Measurements from ENCODE around the gene FAAH2.
"Not testable (repeated sequence)": the region's sequence is repeated elsewhere in the genome, so short reads cannot be mapped to it uniquely, and the experiment has no call there.

The FAAH2 gene

GRCh38 chrX:57380026-57380796 is 93.7 kb downstream of the FAAH2 start:
- DNase-seq (ENCODE audit: low spot score): no peak

GRCh38 chrX:57394162-57394561 is 107.7 kb downstream of the FAAH2 start:
- not testable (repeated sequence) for DNase-seq (ENCODE audit: low spot score)

- not testable (repeated sequence) for DNase-seq (ENCODE audit: low spot score)
These were observed 116.7 kb downstream of the FAAH2 start for GRCh38 chrX:57403191-57403590.

DNA sequence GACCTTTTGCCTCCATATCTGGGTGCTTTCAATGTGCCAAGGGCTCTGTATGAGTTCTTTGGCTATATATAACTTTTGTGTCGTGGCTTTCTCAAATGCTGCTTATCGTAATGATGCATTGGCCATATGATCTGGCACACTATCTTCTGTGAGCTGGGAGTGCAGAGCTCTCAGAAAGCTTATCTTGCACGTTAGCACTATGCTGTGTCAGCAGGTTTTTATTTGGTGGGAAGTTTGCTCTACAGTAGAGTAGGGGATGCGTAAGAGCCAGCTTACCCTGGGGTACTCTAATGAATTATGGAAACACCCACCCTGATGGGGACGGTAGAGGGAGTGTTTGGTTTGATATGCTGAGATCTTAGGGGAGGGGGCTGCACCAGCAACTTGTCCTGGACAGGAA is 119.6 kb downstream of the FAAH2 start:
- no peak for DNase-seq (ENCODE audit: low spot score)

- DNase-seq (ENCODE audit: low spot score): no peak
These were observed 131.3 kb downstream of the FAAH2 start for GRCh38 chrX:57417827-57418226.

DNA sequence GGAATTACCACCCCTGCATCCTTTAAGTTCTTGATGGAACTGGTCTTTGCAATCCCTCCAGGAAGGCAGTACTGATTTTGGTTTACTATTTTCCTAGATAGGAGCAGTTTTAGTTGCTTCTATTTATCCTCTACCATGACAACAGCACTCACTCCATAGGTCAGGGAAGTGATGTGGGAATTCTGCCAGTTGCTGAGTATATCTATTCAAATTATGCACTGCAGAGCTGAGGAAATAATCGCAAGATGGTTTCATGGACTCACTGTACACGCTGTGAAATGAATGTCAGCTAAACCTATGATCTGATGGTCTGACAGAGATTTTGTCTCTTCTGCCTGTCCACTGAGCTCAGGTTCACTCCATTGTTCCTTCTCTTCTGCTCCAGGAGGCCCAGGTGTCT is 135.8 kb downstream of the FAAH2 start:
- no peak for DNase-seq (ENCODE audit: low spot score)

DNA sequence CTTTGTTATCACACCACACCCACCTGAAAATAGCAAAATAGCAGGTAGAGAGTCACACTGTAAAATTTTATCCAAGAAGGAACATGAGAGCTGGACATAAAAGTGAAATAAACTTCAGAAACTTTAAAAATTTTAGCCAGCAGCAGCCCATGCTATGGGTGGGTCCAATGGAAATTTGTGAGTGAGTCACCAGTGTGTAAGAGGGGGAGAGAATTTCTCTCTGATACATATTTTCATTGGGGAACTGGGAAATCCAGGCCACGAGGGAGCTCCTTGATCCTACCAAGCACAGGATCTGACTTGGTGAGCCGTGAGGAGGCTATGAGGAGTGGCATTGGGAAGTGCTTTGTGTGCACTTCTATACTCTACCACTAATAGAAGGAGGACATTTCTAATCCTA is 136.3 kb downstream of the FAAH2 start:
- DNase-seq (ENCODE audit: low spot score): no peak

GRCh38 chrX:57445076-57445475 is 158.6 kb downstream of the FAAH2 start:
- no peak for DNase-seq (ENCODE audit: low spot score)

DNA sequence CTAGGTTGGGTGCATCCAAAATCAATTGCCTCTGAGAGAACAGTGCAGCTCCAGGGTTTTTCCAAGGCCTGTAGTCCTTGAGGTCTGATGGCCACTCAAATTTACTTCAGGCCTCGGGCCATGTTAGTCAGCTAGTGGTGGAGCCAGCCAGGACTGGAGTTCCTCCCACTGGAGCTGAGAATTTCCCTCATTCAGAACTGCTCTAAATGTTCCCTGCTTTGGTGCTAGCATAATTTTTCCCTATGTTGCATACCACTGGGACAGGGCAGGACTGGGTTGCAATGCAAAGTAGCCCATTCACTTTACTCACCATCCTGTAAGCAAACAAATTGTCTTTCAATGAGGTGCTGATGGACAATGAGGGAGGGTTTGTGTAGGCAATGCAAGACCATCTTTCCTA is 159.3 kb downstream of the FAAH2 start:
- DNase-seq (ENCODE audit: low spot score): no peak

DNA sequence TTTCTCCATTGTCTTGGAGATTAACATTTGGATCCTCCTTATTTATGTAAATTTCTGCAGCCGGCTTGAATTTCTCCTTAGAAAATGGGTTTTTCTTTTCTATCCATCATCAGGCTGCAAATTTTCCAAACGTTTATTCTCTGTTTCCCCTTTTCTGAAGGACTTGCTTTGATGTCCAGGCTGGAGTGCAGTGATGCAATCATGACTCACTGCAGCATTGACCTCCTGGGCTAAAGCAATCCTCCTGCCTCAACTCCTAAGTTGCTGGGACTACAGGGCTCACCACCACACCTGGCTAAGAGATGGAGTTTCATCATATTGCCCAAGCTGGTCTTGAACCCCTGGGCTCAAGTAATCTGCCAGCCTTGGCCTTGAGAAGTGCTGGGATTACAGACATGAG is 161.3 kb downstream of the FAAH2 start:
- DNase-seq (ENCODE audit: low spot score): no peak

- DNase-seq (ENCODE audit: low spot score): no peak
These were observed 165.0 kb downstream of the FAAH2 start for GRCh38 chrX:57451426-57452020.

- DNase-seq (ENCODE audit: low spot score): no peak
These were observed 167.4 kb downstream of the FAAH2 start for GRCh38 chrX:57453901-57454300.

DNA sequence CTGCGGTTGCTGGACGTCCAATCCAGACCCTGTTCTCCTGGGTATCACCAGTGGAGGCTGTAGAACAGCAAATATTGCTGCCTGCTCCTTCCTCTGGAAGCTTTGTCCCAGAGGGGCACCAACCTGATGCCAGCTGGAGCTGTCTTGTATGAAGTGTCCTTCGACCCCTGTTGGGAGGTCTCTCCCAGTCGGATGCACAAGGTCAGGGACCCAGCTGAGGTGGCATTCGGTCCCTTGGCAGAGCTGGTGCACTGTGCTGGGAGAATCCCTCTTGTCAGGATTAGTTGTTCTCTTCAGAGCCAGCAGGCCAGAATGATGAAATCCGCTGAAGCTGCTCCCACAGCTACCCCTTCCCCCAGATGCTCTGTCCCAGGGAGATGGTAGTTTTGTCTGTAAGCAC is 195.0 kb downstream of the FAAH2 start:
- no peak for DNase-seq (ENCODE audit: low spot score)

DNA sequence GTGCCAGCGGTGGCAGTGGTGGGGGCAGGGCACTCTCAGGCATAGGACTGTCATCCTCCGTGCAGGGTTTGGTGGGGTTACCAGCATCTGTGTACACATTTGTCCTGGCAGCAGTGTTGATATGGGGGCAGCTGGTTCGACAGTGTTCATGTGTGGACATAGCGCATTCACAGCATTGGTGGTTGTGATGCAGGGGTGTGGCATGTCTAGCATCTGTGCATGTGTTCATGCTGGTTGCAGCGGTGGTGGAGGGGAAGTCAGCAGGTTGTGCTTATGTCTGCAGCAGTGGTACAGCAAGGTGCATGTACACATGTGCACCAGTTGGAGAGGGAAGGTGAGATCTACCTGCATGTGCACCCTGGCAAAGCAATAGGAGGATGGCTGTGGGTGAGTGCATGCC is 230.0 kb downstream of the FAAH2 start:
- no peak for DNase-seq (ENCODE audit: low spot score)

- no peak for DNase-seq (ENCODE audit: low spot score)
These were observed 233.1 kb downstream of the FAAH2 start for GRCh38 chrX:57519578-57520118.

- DNase-seq (ENCODE audit: low spot score): no peak
These were observed 242.3 kb downstream of the FAAH2 start for GRCh38 chrX:57528670-57529255.
